Pons (tissue), 1 donor: ENCODE data around the gene NT5DC1.
A peak's percentile ranks its signal among the peaks of the same experiment; 100 is the strongest.

Experiments
- DNase-seq: peaks from one replicate; pipeline ENCODE4 v3.0.0-alpha.2; 2016; ENCODE audit warnings: low spot score

Gene NT5DC1

DNA sequence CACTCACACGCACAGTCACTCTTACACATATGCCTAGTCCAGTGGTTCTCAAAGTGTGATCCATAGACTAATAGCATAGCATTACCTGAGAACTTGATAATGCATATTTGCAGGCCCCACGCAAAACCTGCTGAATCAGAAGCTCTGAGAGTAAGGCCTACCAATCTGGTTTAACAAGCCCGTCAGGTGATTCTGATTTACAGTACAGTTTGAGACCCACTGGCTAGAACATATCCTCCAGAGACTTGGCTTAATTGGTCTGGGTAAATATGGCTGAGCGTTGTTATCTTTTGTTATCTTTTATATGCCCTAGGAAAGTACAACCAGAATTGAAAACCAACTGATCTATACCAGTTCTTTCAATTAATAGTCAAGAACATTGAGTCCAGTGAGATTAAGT lies 143.6 kb downstream of the NT5DC1 start:
- no peak for DNase-seq

DNA sequence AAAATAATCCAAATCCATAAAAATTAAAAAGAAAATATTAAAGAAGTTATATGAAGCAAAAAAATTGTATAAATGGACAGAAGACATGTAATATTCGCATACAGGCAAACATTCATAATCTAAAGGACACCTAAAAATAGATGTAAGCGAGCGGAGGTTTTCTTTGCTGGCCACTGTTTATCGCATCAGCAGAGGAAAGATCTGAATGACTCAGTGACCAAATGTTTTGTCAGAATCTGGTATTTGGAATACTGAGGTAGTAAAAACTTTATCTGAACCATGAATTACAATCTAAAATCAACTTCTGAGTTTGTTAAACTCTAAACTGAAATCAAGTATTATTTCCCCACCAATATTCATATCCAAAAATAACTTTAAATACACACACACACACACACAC lies 145.4 kb downstream of the NT5DC1 start:
- no peak for DNase-seq

DNA sequence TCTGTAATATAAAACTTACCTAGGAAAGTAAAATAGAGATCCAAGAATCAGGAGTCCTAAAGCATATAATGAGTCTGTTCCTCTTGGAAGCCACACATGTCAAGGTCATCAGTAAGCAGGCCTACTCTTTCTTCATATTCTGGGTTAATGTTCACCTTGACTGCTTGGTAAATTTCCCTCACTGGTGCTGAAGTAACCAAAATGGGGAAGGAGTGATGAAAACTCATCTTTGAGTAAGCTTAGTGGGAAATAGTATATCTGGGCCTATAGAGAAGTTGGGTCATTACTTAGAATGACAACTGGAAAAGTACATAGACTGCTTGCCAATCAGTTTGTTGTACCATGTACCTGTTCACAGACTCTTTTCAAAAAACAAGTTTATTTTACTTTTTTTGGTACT lies 146.6 kb downstream of the NT5DC1 start:
- no peak for DNase-seq

DNA sequence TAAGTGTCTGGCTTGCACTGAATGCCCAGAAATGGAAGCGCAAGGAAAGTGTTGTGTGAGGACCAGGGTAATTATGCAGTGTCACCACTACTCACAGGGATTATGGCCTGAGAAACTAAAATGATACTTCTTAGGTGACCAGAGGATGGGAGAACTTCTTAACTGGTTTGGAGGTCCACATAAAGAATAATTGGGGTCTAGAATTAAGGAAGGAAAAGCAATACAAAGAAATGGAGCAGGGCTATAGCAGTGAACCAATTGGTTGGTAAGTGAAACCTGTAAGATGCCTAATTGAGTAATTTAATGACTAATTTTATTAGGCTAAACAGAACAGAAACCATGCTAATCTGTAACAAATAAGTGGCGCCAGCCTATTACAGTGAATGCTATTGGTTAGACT lies 147.9 kb downstream of the NT5DC1 start:
- DNase-seq = no peak

DNA sequence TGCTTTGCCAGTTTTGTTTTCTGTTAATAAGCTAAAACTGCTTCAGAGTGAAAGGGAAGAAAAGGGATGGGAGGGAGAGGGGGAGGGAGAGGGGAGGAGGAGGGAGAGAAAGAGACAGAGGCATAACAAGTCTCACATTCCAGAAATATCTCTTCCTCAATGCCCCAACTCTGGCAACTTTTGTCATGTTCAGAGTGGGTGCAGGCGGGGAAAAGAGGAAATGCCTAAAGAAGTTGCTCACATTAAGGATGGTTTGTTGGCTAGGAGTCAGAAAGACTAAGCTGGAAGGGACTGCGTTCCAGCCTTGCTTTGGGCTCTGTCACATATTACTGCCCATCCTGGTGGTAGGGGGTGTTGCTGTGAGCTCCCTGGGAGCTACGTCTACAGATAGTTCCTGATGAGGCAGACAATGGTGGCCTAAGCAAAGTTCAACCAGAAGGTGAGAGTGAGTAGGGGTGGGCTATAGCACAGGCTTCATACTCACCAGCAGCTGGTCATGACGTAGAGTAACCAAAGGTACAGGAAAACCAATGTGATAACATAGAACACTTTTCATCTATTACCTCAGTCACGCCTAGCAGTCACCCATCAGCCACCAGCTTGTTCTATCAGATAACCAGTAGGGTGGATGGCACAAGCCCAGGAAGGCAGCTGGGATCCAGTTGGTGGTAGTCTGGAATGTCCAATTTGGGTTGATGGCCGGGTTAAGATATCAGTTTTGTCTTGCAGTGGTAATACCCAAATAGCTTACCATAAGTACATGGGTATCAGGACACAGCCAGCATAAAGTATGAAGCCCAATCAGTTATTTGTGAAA lies 151.1 kb downstream of the NT5DC1 start:
- DNase-seq = no peak

DNA sequence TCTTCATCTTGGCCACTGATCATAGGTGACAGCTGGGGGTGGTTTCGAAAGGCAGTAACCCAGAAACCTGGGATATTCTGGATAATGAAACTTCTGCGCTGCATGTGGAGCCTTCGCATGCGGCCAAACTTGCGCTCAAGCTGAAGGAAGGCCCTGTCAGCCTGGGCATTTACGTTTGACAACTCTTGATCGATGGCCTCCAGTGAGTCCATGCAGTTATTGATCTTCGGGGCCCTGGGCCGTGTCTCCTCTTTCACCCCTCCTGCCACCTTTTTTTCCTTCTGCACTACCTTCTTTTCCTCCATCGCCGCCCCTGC lies 152.5 kb downstream of the NT5DC1 start:
- no peak for DNase-seq

DNA sequence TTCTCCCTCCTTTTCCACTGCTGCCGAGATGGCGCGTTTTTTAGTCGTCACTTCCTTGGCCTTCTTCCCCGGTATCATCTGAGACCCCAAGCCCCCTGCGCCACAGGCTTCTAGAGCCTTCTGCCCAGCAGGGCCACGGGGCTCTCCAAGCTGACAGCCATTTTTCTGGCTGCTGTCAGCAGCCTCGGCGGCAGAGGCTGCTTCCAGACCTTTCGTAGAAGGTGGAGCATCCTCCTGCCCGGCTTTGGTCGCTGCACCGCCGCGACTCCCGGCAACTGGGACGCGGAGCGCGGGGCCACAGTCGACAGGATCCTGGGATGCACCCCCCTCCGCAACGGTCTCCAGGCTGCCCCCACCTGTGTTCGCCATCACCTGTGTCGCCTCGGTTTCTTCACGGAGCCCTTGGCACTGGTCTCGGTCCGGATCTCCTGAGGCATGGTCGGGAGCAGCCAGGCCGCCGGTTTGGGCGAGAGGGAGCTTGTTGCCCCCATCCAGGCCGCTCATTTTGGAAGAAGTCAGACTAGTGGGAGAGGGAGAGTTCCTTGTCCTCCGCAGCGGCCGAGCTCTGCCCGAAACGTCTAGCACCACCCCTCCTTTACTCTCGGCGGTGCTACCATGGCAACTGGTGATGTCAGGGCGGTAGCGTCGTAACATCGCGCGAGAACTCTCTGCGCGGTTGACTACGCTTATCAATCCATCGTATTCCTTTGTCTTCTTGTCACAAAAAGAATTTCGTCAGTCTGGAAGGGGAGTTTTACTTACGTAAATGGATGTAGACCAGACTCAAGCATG lies 153.0 kb downstream of the NT5DC1 start, which contains the start of gene TSPYL4:
TSS of gene TSPYL4 (minus strand) at position 571 of the 792 bp plus-strand sequence. CDS start at position 504, 67 bp downstream.
- DNase-seq = peak; percentile 98

DNA sequence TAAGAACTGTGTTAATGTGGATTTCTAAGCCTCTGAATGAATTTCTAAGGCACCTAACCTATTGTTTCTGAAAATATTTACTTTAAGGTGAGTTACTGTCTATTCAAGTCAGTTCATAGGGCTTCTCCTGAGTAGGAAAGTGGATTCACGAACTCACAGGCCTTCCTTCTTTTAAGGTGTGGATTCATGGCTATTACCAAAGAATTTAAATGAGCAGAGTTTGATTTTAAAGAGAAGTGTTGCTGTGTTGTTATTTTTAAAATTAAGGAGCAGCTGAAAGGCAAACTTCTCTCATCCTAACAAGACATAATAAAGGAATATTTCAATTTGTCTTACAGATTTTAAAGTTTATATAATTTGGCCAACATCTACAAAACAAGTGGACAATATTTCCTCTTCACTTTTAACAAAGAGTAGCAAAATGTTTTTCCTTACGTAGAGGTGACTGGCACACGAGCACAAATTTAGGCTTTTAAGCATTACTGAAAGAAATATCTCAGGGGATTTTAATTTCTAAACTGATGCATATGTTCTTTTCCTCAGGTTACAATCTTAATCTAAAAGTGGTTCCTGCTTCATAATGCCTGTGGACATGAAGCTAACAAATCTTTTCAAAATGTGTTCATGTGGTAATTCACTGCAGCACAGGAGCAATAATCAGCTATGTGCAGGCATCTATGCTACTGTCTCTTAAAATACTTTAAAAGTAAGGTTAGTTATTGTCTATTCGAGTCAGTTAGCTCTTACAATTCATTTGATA lies 153.8 kb downstream of the NT5DC1 start:
- DNase-seq = no peak

DNA sequence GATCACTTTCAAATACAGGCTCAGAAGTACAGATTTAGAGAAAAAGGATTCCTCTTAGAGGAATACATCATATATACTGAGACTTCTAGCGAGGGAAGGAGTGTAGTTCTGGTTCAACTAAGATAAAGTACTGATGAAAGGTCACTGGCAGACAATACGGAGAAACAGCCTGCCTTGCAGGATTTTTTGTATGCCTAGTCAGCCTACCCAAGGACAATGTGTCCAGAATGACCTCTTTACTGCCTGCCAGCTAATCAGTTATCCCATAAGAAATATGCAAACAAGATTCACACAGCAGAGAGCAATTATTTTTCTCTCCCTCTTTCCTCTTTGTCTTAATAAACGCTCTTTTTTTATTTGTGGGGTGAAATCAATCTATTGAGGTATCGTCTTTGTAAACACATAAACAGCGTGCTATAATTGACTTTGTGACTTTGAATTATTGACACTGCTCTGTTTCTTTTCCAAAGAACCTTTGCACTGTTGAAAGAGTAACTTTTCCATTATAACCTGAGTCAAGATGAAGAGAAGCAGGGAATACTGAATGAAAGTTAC lies 154.7 kb downstream of the NT5DC1 start:
- no peak for DNase-seq

DNA sequence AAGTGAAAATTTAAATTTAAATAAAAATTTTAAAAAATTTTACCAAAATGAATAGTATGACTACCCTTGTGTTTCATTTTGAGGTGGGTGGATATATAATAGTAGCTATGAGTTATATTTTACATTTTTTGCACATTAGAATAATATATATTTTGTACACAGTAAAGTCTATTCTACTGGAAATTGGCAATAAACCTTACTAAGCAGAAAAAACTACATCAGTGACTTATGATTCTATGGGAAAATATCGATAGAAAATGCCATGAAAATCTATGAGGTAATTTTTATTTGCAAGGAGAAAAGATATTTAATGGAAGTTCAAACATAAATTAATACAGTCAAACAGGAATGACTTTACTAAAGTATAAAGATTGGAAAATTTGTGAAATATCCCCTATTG lies 156.0 kb downstream of the NT5DC1 start:
- DNase-seq = no peak

DNA sequence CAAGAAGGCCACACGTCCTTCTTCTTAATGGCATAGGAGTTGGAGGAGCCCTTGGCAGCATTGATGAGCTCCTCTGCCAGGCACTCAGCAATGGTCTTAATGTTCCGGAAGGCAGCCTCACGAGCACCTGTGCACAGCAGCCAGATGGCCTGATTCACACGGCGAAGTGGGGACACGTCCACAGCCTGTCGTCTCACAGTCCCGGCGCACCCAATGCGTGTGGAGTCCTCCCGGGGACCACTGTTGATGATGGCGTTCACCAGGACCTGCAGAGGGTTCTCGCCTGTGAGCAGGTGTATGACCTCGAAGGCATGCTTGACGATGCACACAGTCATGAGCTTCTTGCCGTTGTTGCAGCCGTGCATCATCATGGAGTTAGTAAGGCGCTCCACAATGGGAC lies 157.9 kb downstream of the NT5DC1 start:
- DNase-seq = no peak

DNA sequence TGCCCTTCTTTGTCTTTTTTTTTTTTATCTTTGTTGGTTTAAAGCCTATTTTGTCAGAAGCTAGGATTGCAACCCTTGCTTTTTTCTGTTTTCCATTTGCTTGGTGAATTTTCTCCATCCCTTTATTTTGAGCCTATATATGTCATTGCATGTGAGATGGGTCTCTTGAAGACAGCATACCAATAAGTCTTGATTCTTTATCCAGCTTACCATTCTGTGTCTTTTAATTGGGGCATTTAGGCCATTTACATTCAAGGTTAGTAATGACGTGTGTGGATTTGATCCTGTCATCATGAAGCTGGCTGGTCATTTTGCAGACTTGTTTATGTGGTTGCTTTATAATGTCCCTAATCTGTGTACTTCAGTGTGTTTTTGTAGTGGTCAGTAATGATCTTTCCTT lies 162.7 kb downstream of the NT5DC1 start:
- DNase-seq = no peak

DNA sequence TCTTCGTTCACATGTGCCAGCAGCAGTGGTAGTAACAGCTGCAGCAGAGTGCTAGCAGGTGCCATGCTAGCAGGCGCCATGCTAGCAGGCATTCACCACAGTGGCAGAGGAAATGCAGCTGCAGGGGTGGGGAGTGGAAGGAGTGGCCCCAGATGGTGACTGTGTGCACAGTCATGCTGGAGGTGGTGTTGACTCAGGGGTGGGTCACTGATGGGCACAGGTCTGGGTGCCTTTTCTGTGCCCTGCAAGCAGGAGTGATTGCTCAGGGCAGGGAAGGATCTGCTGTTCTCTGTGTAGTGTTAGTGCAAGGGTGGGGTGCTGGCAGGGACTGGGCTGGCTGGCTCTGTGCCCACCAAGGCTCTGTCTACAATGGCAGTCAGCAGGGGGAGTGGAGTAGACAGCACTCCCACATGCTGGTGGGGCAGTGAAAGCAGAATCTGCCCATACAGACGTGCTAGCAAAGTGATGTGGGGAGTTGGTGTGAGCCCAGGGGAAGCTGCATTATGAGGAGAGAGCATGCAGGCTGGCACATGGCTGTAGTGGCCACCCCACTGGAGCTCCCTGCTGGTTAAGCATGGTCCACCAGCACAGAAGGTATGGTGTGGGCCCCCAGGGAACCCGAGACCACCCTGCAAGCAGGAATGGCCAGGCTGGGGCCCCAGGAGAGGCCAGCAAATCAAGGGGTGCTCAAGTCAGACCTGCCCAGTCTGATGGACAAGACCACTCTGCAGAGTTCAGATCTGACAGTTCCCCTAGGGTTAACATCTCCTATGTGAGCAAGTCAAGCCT lies 164.6 kb downstream of the NT5DC1 start:
- DNase-seq = no peak

DNA sequence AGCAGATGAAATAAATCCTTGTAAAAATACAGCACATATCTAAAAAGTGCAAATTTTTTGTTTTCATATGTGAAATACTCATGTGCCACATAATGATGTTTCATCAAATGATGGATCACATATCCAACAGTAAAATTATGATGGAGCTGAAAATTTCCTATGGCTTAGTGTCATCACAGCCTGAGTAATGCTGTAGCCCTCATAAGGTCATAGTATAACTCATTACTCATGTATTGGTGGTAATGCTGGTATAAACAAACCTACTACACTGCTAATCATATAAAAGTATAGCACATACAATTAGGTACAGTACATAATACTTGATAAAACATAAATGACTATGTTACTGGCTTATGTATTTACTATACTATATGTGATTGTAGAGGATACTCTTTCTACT lies 166.2 kb downstream of the NT5DC1 start:
- no peak for DNase-seq

DNA sequence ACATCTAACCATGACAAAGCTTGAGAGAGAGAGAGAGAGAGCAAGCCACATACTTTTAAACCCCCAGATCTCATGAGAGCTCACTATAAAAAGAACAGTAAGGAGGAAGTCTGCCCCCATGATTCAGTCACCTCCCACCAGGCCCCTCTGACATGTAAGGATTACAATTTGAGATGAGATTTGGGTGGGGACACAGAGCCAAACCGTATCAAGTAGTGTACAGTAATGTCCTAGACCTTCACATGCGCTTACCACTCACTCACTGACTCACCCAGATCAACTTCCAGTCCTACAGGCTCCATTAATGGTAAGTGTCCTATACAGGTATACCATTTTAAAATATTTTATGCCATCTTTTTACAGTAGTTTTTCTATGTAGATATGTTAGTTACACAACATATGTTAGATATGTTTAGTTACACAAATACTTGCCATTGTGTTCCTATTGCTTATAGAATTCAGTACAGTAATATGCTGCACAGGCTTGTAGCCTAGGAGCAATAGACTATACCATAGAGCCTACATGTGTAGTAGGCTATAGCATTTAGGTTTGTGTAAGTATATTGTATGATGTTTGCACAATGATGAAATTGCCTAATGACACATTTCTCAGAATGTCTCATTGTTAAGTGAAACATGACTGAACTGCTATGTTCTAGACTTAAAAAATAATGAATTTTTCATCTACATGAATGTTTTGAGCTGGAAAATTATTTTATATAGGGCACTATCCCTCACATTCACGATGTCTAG lies 167.4 kb downstream of the NT5DC1 start:
- DNase-seq = no peak

DNA sequence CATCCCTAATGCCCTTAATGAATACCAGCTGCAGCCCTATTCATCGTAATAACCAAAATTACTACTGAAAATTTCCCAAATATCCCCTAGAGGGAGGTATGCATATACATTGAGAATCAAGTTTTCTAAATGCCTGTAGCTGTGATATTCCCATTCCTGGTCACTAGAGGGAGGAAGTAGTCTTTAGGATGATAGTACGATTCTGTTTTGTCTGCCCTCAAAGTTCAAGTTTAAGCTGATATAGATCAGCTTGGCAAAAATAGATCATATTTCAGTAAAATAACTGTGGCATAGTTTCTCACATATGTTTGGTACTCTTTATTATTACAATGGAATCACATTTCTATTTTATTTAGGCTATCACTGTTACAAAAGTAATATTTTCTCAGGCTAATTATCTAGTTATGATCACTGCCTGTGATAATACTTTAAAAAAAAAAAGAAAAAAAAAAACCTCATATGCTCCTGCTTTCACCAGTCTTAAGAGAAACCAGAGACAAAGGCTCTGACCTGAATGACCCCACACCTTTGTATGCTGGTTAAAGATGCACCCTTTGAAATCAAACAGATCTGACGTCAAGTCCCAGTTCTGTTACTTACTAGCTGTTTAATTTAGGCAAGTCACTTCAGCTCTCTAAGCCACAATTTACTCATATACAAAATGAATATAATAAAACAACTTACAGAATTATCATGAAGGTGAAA lies 168.1 kb downstream of the NT5DC1 start:
- DNase-seq = peak; percentile 80

DNA sequence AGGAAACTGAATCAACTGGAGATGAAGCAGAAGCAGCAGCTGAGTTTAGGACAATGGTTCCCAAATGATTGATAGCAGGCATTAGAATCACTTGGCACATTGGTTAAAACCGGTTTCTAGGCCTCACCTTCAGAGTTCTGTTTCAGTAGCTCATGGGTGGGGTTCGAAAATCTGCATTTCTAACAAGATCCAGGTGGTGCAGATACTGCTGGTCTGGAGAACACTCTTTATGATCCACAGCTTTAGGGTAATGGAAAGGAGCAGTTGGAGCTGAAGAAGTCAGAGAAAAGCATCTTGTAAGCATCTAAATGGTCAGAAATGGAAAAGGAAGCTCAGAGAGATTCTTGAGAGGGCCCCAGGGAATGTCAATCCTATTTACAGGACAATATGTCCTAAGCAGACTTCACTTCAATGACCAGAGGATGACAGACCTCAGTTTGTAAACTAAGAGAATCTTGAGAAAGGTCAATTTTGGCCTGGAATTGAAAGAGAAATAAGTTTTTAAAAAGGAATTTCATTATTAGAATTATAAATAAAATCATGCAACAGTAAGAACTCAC lies 170.6 kb downstream of the NT5DC1 start:
- no peak for DNase-seq

DNA sequence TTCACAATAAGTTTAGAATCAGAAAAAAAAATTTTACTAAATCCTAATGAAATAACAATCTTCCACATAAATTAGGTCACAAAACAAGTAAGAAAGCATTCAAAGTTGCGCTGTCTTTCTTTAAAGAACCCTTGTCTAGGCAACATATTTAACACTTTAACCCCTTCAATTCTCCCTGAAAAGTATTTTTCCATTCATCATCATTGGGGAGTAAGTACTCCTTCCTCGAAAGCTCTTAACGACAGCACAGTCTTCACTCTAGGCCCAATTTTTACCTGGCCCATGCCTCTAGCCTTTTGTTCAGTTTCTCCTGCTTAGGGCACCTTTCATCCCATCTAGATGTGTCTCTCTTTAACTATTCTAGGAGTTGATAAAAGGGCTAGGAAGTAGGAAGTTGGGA lies 176.5 kb downstream of the NT5DC1 start:
- DNase-seq = no peak

DNA sequence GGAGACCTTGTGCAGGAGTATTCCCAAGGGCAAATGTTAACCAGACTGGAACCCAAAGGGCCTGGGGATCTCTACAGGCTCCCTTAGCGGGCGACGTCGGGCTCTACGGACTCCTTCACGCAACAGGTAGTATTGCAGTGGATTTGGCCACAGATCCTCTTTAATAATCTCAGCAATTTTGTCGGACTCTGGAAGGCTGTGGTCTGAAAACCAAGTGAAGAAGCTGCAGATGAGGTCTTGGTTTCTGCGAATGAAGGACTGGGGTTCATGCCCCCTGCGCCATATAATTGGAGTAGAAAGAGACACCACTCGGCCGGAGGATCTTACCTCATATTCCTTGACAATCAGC lies 177.8 kb downstream of the NT5DC1 start:
- DNase-seq = no peak

DNA sequence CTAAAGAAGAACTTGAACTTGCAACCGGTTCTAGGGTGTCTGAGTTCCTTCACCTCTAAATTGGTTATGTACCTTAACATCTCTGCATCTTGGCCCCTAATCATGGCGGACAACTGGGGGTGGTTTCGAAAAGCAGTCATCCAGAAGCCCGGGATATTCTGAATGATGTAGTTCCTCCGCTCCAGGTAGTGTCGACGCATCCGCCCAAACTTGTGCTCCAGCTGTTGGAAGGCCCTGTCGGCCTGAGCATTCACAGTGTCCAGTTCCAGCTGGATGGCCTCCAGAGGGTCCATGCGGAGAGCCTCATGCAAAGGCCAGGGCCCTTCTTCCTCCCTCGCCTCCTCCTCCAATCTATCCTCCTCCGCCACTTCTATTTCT lies 178.2 kb downstream of the NT5DC1 start:
- DNase-seq = no peak
